Left ventricle myocardium inferior (tissue), 1 donor: ENCODE data around the gene PIP5K1C. TPM values are rescaled to one million over a fixed set of nuclear protein-coding genes. Genes with fewer than 3 reads are reported as not detected.
A peak's percentile ranks its signal among the peaks of the same experiment; 100 is the strongest.
"Not testable (repeated sequence)": the region's sequence is repeated elsewhere in the genome, so short reads cannot be mapped to it uniquely, and the experiment has no call there.

ENCODE experiments used
- DNase-seq: peaks from one replicate; pipeline ENCODE4 v3.0.0-alpha.2; 2020
- H3K27ac ChIP-seq: fragments of 200-600 bp; replicated peaks from 2 replicates; pipeline ENCODE4 v1.8.0; 2021
- H3K27me3 ChIP-seq: fragments of 200-600 bp; 2 replicates; pipeline ENCODE4 v1.8.0; 2021; ENCODE audit warnings: low read depth
- H3K36me3 ChIP-seq: fragments of 200-600 bp; 2 replicates; pipeline ENCODE4 v1.8.0; 2021
- H3K4me1 ChIP-seq: fragments of 200-600 bp; 2 replicates; pipeline ENCODE4 v1.8.0; 2021
- H3K4me3 ChIP-seq: fragments of 200-600 bp; 2 replicates; pipeline ENCODE4 v1.8.0; 2021; ENCODE audit warnings: mild to moderate bottlenecking, moderate library complexity
- H3K9me3 ChIP-seq: fragments of 200-600 bp; replicated peaks from 2 replicates; pipeline ENCODE4 v1.8.0; 2021
- CTCF ChIP-seq: fragments of 200-600 bp; IDR thresholded peaks from 2 replicates; pipeline ENCODE4 v1.8.0; 2021; ENCODE audit warnings: antibody characterized with exemption, mild to moderate bottlenecking, borderline replicate concordance
- intact Hi-C: fragments of 100-400 bp; cut with micrococcal nuclease; formaldehyde crosslinking; loops from one replicate; pipeline ENCODE4 v1.11.0; 2022
- total RNA-seq: library from RNA; stranded (reverse); fragmentation: NEBNext Ultra II Directional; extraction: Animal tissue kit (Norgen Biotek cat#: 25700); gene quantifications from one replicate; pipeline ENCODE4 v1.2.1, GENCODE V29; 2021
- donor health status: DM: no; HTN: yes; CAD: no; lungs with severe emphysema.

Gene PIP5K1C
- total RNA-seq, 1 donor from 2014 or later, result 31.6 TPM

DNA sequence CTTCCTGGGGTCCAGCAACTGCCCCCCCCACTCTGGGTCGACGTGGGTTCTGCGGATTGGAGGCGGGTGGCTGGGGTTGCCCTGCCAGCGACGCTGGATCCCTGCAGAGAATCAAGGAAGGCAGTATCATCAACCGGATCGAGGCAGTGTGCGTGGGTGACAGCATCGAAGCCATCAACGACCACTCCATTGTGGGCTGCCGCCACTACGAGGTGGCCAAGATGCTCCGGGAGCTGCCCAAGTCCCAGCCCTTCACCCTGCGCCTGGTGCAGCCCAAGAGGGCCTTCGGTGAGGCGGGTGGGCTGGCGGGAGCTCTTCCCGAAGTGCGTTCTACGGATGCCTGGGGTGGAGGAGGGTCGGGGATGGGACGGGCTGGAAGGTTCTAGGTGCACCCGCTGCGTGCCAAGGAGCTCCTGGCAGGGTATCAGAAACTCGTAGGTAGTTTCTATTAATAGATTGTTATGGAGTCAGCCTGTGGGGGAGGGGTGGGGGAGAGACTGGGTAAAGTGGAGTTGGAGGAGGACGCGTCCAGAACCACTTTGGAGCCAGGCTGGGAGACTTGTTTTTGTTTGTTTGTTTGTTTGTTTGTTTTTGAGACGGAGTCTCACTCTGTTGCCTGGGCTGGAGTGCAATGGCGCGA is 113.4 kb downstream of the PIP5K1C start:
- H3K27ac ChIP-seq, result no peak overlapping the region

DNA sequence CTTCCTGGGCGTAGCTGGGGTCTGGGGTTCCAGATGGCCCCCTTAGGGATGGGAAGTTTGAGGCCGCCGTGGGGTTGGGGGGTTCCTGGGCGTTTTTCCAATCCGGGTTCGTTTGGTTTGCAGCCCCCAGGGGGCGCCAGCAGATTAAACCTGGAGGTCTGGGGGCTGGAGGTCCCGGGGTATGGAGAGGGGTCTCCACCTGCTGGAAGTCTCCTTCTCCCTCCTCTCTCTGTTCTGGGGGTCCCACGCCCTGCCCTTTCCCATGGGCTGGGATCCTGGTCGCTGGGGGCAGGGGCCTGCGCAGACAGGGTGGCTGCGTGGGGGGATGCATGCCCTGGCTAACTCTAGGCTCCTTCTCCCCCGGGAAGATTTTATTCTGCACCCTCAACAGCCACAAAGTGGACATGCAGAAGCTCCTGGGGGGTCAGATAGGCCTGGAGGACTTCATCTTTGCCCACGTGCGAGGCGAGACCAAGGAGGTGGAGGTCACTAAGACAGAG is 114.1 kb downstream of the PIP5K1C start:
- Histone ChIP-seq H3K4me1 (peaks cover 19% of the 10 kb centered on the region), H3K36me3 (no peaks in the 10 kb centered on the region), H3K4me3 (peak overlapping the region; percentile 61), H3K9me3 (no peaks in the 10 kb centered on the region), H3K27me3 (peaks cover 37% of the 10 kb centered on the region), H3K27ac (peak overlapping the region; percentile 44)
- intact Hi-C loops, result no loop called here
- DNase-seq, result no peak
- TF ChIP-seq CTCF, result peak; percentile 65

More for the DNA sequence above, 113.4 kb downstream of the PIP5K1C start:
- peaks cover 37% of the 10 kb centered on the region for H3K27me3 ChIP-seq
- no peaks in the 10 kb centered on the region for H3K9me3 ChIP-seq
- peaks cover 20% of the 10 kb centered on the region for H3K4me1 ChIP-seq
- DNase-seq, result no peak
- TF ChIP-seq CTCF, result no peak
- H3K36me3 ChIP-seq, result no peaks in the 10 kb centered on the region
- H3K4me3 ChIP-seq, result peak overlapping the region; percentile 61
- intact Hi-C loops, result no loop called here

GRCh38 chr19:3585301-3586126 is 114.8 kb downstream of the PIP5K1C start, which contains the start of gene GIPC3:
GIPC3 (plus strand) TSS chr19:3585478; CDS start chr19:3585598, 120 bp downstream.
- Histone ChIP-seq H3K27ac (peak within 1 kb of the TSS; percentile 44), H3K4me3 (peak within 1 kb of the TSS; percentile 61), H3K36me3 (no peaks in the 10 kb centered on the region), H3K4me1 (peaks cover 19% of the 10 kb centered on the region), H3K27me3 (peaks cover 37% of the 10 kb centered on the region), H3K9me3 (no peaks in the 10 kb centered on the region)
- intact Hi-C loops, result no loop called here
- no peak for DNase-seq
- no peak for TF ChIP-seq CTCF

DNA sequence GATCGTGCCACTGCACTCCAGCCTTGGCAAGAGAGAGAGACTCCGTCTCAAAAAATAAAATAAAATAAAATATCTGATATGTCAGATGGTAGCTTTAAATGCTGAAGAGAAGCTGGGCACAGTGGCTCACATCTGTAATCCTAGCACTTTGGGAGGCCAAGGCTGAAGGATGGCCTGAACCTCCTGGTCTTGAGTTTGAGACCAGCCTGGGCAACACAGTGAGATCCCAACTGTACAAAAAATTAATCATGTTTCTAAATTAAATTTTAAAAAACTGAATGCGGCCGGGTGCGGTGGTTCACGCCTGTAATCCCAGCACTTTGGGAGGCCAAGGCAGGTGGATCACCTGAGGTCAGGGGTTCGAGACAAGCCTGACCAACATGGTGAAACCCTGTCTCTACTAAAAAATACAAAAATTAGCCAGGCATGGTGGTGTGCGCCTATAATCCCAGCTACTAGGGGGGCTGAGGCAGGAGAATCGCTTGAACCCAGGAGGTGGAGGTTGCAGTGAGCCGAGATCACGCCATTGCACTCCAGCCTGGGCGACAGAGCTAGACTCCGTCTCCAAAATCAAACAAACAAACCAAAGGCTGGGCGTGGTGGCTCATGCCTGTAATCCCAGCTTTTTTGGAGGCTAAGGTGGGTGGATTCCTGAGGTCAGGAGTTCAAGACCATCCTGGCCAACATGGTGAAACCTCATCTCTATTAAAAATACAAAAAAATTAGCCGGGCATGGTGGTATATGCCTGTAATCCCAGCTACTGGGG is 116.0 kb downstream of the PIP5K1C start:
- DNase-seq, intact Hi-C loops: not testable (repeated sequence)
- peaks cover 19% of the 10 kb centered on the region for H3K4me1 ChIP-seq

DNA sequence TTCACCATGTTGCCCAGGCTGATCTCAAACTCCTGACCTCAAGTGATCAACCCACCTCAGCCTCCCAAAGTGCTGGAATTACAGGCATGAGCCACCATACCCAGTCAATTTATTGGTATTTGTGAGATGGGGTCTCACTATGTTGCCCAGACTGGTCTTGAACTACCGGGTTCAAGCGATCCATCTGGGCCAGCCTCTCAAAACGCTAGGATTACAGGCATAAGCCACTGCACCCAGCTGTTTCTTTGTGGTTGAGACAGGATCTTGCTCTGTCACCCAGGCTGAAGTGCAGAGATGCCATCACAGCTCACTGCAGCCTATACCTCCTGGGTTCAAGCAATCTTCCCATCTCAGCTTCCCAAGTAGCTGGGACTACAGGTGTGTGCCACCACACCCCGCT is 118.5 kb downstream of the PIP5K1C start:
- DNase-seq, intact Hi-C loops, H3K9me3 ChIP-seq, H3K27ac ChIP-seq, H3K4me3 ChIP-seq, H3K36me3 ChIP-seq: not testable (repeated sequence)
- peaks cover 36% of the 10 kb centered on the region for H3K27me3 ChIP-seq
- peaks cover 18% of the 10 kb centered on the region for H3K4me1 ChIP-seq

More for the DNA sequence above, 116.0 kb downstream of the PIP5K1C start:
- not testable (repeated sequence) for H3K27ac ChIP-seq, H3K4me3 ChIP-seq, H3K9me3 ChIP-seq, H3K36me3 ChIP-seq
- H3K27me3 ChIP-seq, result peaks cover 37% of the 10 kb centered on the region

Other genes with a start within 250 kb of the PIP5K1C start
- gene SMIM24, start 219.9 kb downstream of the PIP5K1C start, total RNA-seq, result not detected
- gene SMIM44, start 217.0 kb downstream of the PIP5K1C start, total RNA-seq, result not detected
- 11.1 TPM for gene DOHH, start 199.8 kb downstream of the PIP5K1C start, total RNA-seq
- gene FZR1, start 194.2 kb downstream of the PIP5K1C start, total RNA-seq, result 20.7 TPM
- not detected for gene TEKTIP1, start 161.3 kb downstream of the PIP5K1C start, total RNA-seq
- gene MFSD12, start 142.9 kb downstream of the PIP5K1C start, total RNA-seq, result 23.5 TPM
- gene HMG20B, start 127.5 kb downstream of the PIP5K1C start, total RNA-seq, result 34.8 TPM
- 1.6 TPM for gene GIPC3, start 115.0 kb downstream of the PIP5K1C start, total RNA-seq
- gene TBXA2R, start 93.6 kb downstream of the PIP5K1C start, total RNA-seq, result 2.3 TPM
- gene CACTIN, start 73.7 kb downstream of the PIP5K1C start, total RNA-seq, result 14.5 TPM
- gene TJP3, start 7.9 kb upstream of the PIP5K1C start, total RNA-seq, result not detected
- 14.2 TPM for gene APBA3, start 61.2 kb upstream of the PIP5K1C start, total RNA-seq
- 64.1 TPM for gene MRPL54, start 62.2 kb upstream of the PIP5K1C start, total RNA-seq
- not detected for gene RAX2, start 71.8 kb upstream of the PIP5K1C start, total RNA-seq
- 0.14 TPM for gene MATK, start 85.9 kb upstream of the PIP5K1C start, total RNA-seq
- not detected for gene ZFR2, start 168.6 kb upstream of the PIP5K1C start, total RNA-seq
- gene ATCAY, start 180.2 kb upstream of the PIP5K1C start, total RNA-seq, result not detected
- 458 TPM for gene NMRK2, start 232.6 kb upstream of the PIP5K1C start, total RNA-seq